A549 (cell line): ENCODE measurements around the gene PTPRD. TPM values are rescaled to one million over a fixed set of nuclear protein-coding genes. Genes with fewer than 3 reads are reported as not detected.
A peak's percentile ranks its signal among the peaks of the same experiment; 100 is the strongest.

Source experiments
- ATAC-seq, 2 experiments: fragments of 200-7000 bp in 1 of 2; fragments of >200 bp in 1 of 2; cut with Nextera tagmentation in 1 of 2; cut with Tn5 transposase in 1 of 2; 3 replicates each; pipeline versions ENCODE4 v1.8.0 to v1.9.1; 2018 to 2020; ENCODE audit warnings: mild to moderate bottlenecking in 1 of 2, moderate library complexity in 1 of 2
- CTCF ChIA-PET: fragments of 300-600 bp; sonication (Branson Sonifier 250); formaldehyde crosslinking; extraction: SDS; loops from one replicate; lab custom pipeline; 2021; ENCODE audit warnings: antibody characterized with exemption, inconsistent platforms; lab: Yijun Ruan, JAX
- POLR2A ChIA-PET: fragments of 350-600 bp; formaldehyde crosslinking; extraction: SDS; loops from one replicate; lab custom pipeline; 2021; ENCODE audit warnings: antibody characterized with exemption, inconsistent platforms; lab: Yijun Ruan, JAX
- DNase-seq, 2 experiments: peaks; one replicate each; pipeline versions ENCODE4 v3.0.0 to v3.0.0-alpha.2; 2011 to 2016; ENCODE audit warnings: low read depth in 1 of 2, low spot score in 1 of 2
- FAIRE-seq: peaks from 2 replicates; lab custom pipeline; 2011; peaks lifted over from hg19 to GRCh38; lab: Jason Lieb, UNC
- H3K27ac ChIP-seq, 2 experiments: fragments of >200 bp; sonication (Bioruptor Twin); formaldehyde crosslinking; 3 replicates each; pipeline ENCODE4 v1.5.1; 2016 to 2017
- H3K4me1 ChIP-seq: fragments of >200 bp; sonication (Bioruptor Twin); formaldehyde crosslinking; 3 replicates; pipeline ENCODE4 v1.6.1; 2016
- H3K4me2 ChIP-seq: fragments of >200 bp; sonication (Bioruptor Twin); formaldehyde crosslinking; 3 replicates; pipeline ENCODE4 v1.6.1; 2016
- H3K4me3 ChIP-seq: fragments of >200 bp; sonication (Bioruptor Twin); formaldehyde crosslinking; 3 replicates; pipeline ENCODE4 v1.5.1; 2016
- H3K9me3 ChIP-seq: fragments of >200 bp; sonication (Bioruptor Twin); formaldehyde crosslinking; 3 replicates; pipeline ENCODE4 v1.6.1; 2016
- BCL3 ChIP-seq: fragments of >200 bp; sonication (Bioruptor Twin); formaldehyde crosslinking; IDR thresholded peaks from 3 replicates; pipeline ENCODE4 v1.6.1; 2016
- BHLHE40 ChIP-seq: IDR thresholded peaks from 2 replicates; pipeline ENCODE4 v1.6.1; 2012; ENCODE audit warnings: low read depth, low read length, inconsistent platforms
- CBX8 ChIP-seq: fragments of 200-600 bp; sonication (generic); IDR thresholded peaks from 2 replicates; pipeline ENCODE4 v1.6.1; 2016
- CEBPB ChIP-seq, 2 experiments: fragments of >200 bp in 1 of 2; sonication (Bioruptor Twin) in 1 of 2; formaldehyde crosslinking in 1 of 2; IDR thresholded peaks; 2 replicates each; pipeline ENCODE4 v1.6.1; 2012 to 2016
- EHF ChIP-seq: fragments of 250-450 bp; sonication (Bioruptor Pico); IDR thresholded peaks from 2 replicates; pipeline ENCODE4 v1.5.0; 2020; ENCODE audit warnings: mild to moderate bottlenecking
- FOSB ChIP-seq: fragments of 250-450 bp; sonication (Bioruptor Pico); IDR thresholded peaks from 2 replicates; pipeline ENCODE4 v1.5.0; 2020; ENCODE audit warnings: mild to moderate bottlenecking, moderate library complexity
- FOSL2 ChIP-seq, 2 experiments: fragments of 450-650 bp in 1 of 2; fragments of >200 bp in 1 of 2; sonication (Bioruptor Twin) in 1 of 2; formaldehyde crosslinking; IDR thresholded peaks; 2 replicates each; pipeline versions ENCODE4 v1.5.0 to v1.6.1; 2016 to 2020; ENCODE audit warnings: mild to moderate bottlenecking in 1 of 2, moderate library complexity in 1 of 2
- FOXS1 ChIP-seq: fragments of 250-450 bp; sonication (Bioruptor Pico); IDR thresholded peaks from 2 replicates; pipeline ENCODE4 v1.5.0; 2020; ENCODE audit warnings: mild to moderate bottlenecking, moderate library complexity
- HEYL ChIP-seq: fragments of 250-450 bp; sonication (Bioruptor Pico); IDR thresholded peaks from 2 replicates; pipeline ENCODE4 v1.8.0; 2021; ENCODE audit warnings: mild to moderate bottlenecking, moderate library complexity
- HOXA7 ChIP-seq: fragments of 250-450 bp; sonication (Bioruptor Pico); IDR thresholded peaks from 2 replicates; pipeline ENCODE4 v1.5.0; 2020; ENCODE audit warnings: mild to moderate bottlenecking, moderate library complexity
- HOXB13 ChIP-seq: fragments of 250-450 bp; sonication (Bioruptor Pico); IDR thresholded peaks from 2 replicates; pipeline ENCODE4 v1.5.0; 2020; ENCODE audit warnings: low read depth, mild to moderate bottlenecking, moderate library complexity
- JUNB ChIP-seq: fragments of >200 bp; sonication (Bioruptor Twin); formaldehyde crosslinking; IDR thresholded peaks from 2 replicates; pipeline ENCODE4 v1.6.1; 2016
- KDM1A ChIP-seq: fragments of 200-600 bp; sonication (generic); IDR thresholded peaks from 2 replicates; pipeline ENCODE4 v1.6.1; 2016; ENCODE audit warnings: low read depth, mild to moderate bottlenecking
- KDM5A ChIP-seq: fragments of 200-600 bp; sonication (generic); IDR thresholded peaks from 2 replicates; pipeline ENCODE4 v1.6.1; 2016; ENCODE audit warnings: antibody characterized with exemption, mild to moderate bottlenecking
- MYC ChIP-seq: IDR thresholded peaks from 2 replicates; pipeline ENCODE4 v1.6.1; 2012; ENCODE audit warnings: mild to moderate bottlenecking, inconsistent platforms, low read length, improper control_type of control experiment, borderline replicate concordance
- NFE2L2 ChIP-seq: fragments of 150-350 bp; conservative IDR thresholded peaks from 2 replicates; pipeline ENCODE4 v1.6.1; 2014; ENCODE audit warnings: low read length
- NR3C1 ChIP-seq: fragments of >200 bp; sonication (Bioruptor Twin); formaldehyde crosslinking; IDR thresholded peaks from 3 replicates; pipeline ENCODE4 v1.6.1; 2017
- PHF8 ChIP-seq: fragments of 200-600 bp; sonication (generic); IDR thresholded peaks from 2 replicates; pipeline ENCODE4 v1.6.1; 2016; ENCODE audit warnings: low read depth, mild to moderate bottlenecking, antibody characterized with exemption, moderate library complexity, borderline replicate concordance
- POLR2A ChIP-seq: IDR thresholded peaks from 2 replicates; pipeline ENCODE4 v1.6.1; 2012; ENCODE audit warnings: mild to moderate bottlenecking, low read length
- RAD21 ChIP-seq, 2 experiments: fragments of >200 bp in 1 of 2; sonication (Bioruptor Twin) in 1 of 2; formaldehyde crosslinking in 1 of 2; IDR thresholded peaks in 1 of 2; conservative IDR thresholded peaks in 1 of 2; 2 replicates in 1 of 2; 3 replicates in 1 of 2; pipeline ENCODE4 v1.6.1; 2012 to 2018; ENCODE audit warnings: inconsistent platforms in 1 of 2
- RARB ChIP-seq: fragments of 250-450 bp; sonication (Bioruptor Pico); IDR thresholded peaks from 2 replicates; pipeline ENCODE4 v1.8.0; 2021; ENCODE audit warnings: mild to moderate bottlenecking, moderate library complexity
- SMC3 ChIP-seq: fragments of >200 bp; sonication (Bioruptor Twin); formaldehyde crosslinking; IDR thresholded peaks from 3 replicates; pipeline ENCODE4 v1.6.1; 2018; ENCODE audit warnings: inconsistent platforms
- ZFP36 ChIP-seq: fragments of 450-650 bp; IDR thresholded peaks from 2 replicates; pipeline ENCODE4 v1.6.1; 2014; ENCODE audit warnings: borderline replicate concordance; ENCODE audit not compliant: partially characterized antibody
- WGBS: methylation state at CpG from one replicate; pipeline ENCODE4 v1.1.6; 2017; ENCODE audit errors: missing lambda C conversion rate; 5-methylcytosine and 5-hydroxymethylcytosine counted together
- polyA plus RNA-seq, 4 experiments: library from polyadenylated mRNA; depleted of rRNA in 3 of 4; stranded (reverse); fragments of >200 nt; fragmentation: RNase III in 1 of 4; extraction: RNeasy Plus Mini Kit Qiagen cat#74134 plus additional on column Dnase treatment in 1 of 4; gene quantifications; 2 replicates in 3 of 4; 3 replicates in 1 of 4; pipeline ENCODE4 v1.2.3, GENCODE V29; 2011 to 2017
- TF ChIP-seq, protein P1 (sequence below): fragments of 150-350 bp; IDR thresholded peaks from 2 replicates; pipeline ENCODE4 v1.6.1; 2014; ENCODE audit warnings: low read depth, mild to moderate bottlenecking, low read length
- TF ChIP-seq, protein P2 (sequence below): IDR thresholded peaks from 2 replicates; pipeline ENCODE4 v1.6.1; 2012
- TF ChIP-seq, protein P3 (sequence below): fragments of 200-600 bp; sonication (generic); IDR thresholded peaks from 2 replicates; pipeline ENCODE4 v1.6.1; 2016; ENCODE audit warnings: antibody characterized with exemption, mild to moderate bottlenecking, moderate library complexity

Gene PTPRD
- polyA plus RNA-seq, 2 of the 4 experiments (the other 2 are of a cell fraction), result 0.39 to 1.3 TPM

DNA sequence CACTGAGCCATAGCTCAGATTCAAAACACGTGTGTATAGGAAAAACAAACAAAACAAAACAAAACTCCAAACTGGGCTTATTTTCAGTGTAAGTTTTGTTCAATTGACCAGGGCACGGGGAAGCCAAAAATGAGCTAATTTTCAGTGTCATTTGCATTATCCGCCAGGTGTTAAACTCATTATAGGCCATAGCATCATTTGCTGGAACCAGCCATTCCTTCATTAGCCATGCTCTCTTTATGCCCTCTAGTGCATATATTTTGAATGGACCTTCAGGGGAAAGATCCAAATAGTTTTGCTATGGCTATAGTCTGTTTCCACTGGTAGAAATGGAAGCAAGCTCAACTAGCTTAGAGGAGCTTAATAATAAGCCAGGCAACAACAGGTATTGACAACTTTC is 1608.0 kb downstream of the PTPRD start (continued):
- TF ChIP-seq, protein P1, sequence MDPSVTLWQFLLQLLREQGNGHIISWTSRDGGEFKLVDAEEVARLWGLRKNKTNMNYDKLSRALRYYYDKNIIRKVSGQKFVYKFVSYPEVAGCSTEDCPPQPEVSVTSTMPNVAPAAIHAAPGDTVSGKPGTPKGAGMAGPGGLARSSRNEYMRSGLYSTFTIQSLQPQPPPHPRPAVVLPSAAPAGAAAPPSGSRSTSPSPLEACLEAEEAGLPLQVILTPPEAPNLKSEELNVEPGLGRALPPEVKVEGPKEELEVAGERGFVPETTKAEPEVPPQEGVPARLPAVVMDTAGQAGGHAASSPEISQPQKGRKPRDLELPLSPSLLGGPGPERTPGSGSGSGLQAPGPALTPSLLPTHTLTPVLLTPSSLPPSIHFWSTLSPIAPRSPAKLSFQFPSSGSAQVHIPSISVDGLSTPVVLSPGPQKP, result no peak
- no peak for TF ChIP-seq FOXS1

- FAIRE-seq (no peak), DNase-seq (peak in 1 of 2 experiments; percentile 3), ATAC-seq (no peak)
- Histone ChIP-seq H3K27ac (no peak overlapping the region), H3K4me2 (no peak overlapping the region), H3K4me3 (no peak overlapping the region), H3K9me3 (no peaks in the 10 kb centered on the region), H3K4me1 (no peaks in the 10 kb centered on the region)
- WGBS, result 23% methylated on average over 5 of the region's 5 CpGs
- TF ChIP-seq NFE2L2 (no peak), JUNB (no peak), FOSB (no peak), HOXA7 (CRISPR knock-in tag) (no peak), CEBPB (IDR thresholded peaks at IDR 0.05) (no peak), BCL3 (no peak), EHF (CRISPR knock-in tag) (no peak), CBX8 (no peak), NR3C1 (no peak), POLR2A (no peak), SMC3 (no peak), MYC (no peak), RAD21 (conservative IDR thresholded peaks at IDR 0.05 in 1 of 2, IDR thresholded peaks at IDR 0.05 in 1 of 2) (no peak), BHLHE40 (no peak), ZFP36 (no peak), KDM1A (no peak), HEYL (CRISPR knock-in tag) (no peak), FOSL2 (IDR thresholded peaks at IDR 0.05) (no peak), FOSL2 (CRISPR knock-in tag; IDR thresholded peaks at IDR 0.05) (no peak)
- TF ChIP-seq, protein P1, result no peak
- ChIA-PET POLR2A (no interaction called here), CTCF (no interaction called here)
These were observed 1609.8 kb downstream of the PTPRD start for GRCh38 chr9:9002826-9003583.

DNA sequence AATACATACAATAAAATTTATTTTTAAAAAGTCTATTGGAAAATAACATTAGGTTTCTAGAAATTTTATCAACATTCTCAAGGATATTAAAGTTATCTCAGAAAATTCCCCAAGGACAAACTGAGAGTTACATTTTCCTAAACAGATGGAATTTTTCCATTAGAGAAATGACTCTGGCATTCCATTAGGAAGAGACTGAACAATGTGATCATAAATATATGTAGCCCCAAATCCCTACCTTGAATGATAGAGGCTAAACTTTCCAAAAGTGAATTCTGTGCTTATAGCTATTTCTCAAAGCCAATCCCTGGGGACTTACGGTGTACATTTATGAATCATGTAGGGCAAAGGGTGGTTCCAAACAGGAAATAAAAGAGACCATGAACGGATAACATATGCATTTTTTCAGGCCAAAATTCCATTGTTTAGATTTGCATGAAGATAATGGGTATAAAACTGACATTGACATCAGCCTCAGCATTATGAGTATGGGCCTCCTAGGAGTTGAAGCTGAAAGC is 1632.2 kb downstream of the PTPRD start:
- no peak for ATAC-seq
- H3K4me2 ChIP-seq, result no peak overlapping the region
- DNase-seq, result no peak
- 26% methylated on average over 2 of the region's 2 CpGs for WGBS
- FAIRE-seq, result no peak
- ChIA-PET CTCF (no interaction called here), POLR2A (no interaction called here)
- H3K4me1 ChIP-seq, result no peaks in the 10 kb centered on the region
- no peaks in the 10 kb centered on the region for H3K9me3 ChIP-seq
- TF ChIP-seq HOXB13 (CRISPR knock-in tag) (no peak), KDM5A (no peak), NR3C1 (no peak), RARB (no peak), PHF8 (no peak), HOXA7 (CRISPR knock-in tag) (no peak)
- TF ChIP-seq, protein P2, sequence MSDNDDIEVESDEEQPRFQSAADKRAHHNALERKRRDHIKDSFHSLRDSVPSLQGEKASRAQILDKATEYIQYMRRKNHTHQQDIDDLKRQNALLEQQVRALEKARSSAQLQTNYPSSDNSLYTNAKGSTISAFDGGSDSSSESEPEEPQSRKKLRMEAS, result no peak
- TF ChIP-seq, protein P3, sequence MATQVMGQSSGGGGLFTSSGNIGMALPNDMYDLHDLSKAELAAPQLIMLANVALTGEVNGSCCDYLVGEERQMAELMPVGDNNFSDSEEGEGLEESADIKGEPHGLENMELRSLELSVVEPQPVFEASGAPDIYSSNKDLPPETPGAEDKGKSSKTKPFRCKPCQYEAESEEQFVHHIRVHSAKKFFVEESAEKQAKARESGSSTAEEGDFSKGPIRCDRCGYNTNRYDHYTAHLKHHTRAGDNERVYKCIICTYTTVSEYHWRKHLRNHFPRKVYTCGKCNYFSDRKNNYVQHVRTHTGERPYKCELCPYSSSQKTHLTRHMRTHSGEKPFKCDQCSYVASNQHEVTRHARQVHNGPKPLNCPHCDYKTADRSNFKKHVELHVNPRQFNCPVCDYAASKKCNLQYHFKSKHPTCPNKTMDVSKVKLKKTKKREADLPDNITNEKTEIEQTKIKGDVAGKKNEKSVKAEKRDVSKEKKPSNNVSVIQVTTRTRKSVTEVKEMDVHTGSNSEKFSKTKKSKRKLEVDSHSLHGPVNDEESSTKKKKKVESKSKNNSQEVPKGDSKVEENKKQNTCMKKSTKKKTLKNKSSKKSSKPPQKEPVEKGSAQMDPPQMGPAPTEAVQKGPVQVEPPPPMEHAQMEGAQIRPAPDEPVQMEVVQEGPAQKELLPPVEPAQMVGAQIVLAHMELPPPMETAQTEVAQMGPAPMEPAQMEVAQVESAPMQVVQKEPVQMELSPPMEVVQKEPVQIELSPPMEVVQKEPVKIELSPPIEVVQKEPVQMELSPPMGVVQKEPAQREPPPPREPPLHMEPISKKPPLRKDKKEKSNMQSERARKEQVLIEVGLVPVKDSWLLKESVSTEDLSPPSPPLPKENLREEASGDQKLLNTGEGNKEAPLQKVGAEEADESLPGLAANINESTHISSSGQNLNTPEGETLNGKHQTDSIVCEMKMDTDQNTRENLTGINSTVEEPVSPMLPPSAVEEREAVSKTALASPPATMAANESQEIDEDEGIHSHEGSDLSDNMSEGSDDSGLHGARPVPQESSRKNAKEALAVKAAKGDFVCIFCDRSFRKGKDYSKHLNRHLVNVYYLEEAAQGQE, result no peak
- no peak overlapping the region for H3K27ac ChIP-seq
- no peak overlapping the region for H3K4me3 ChIP-seq
